GM21723 (cell line): ENCODE data around the gene VWA5B1.
"Not testable (repeated sequence)": the region's sequence is repeated elsewhere in the genome, so short reads cannot be mapped to it uniquely, and the experiment has no call there.

Experiments
- ATAC-seq: cut with Tn5 transposase; IDR thresholded peaks from one replicate; pipeline ENCODE4 v1.9.1; 2021; ENCODE audit warnings: mild to moderate bottlenecking, moderate library complexity; ENCODE audit not compliant: unreplicated experiment

Gene VWA5B1

DNA sequence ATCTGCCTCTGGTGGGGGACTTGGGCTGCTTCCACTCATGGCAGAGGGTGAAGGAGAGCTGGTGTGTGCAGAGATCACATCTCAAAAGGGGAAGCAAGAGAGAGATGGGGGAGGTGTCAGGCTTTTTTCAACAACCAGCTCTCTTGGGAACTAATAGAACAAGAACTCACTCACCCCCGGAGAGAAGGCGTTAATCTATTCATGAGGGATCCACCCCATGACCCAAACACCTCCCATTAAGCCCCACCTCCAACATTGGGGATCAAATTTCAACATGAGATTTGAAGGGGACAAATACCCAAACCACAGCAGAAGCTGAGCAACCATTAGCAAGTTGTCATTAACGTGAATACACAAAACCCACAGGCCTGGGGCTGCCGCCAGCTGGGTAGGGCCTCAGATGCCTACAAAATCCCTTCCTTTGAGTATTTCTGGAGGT lies 12.0 kb upstream of the VWA5B1 start:
- ATAC-seq: no peak

DNA sequence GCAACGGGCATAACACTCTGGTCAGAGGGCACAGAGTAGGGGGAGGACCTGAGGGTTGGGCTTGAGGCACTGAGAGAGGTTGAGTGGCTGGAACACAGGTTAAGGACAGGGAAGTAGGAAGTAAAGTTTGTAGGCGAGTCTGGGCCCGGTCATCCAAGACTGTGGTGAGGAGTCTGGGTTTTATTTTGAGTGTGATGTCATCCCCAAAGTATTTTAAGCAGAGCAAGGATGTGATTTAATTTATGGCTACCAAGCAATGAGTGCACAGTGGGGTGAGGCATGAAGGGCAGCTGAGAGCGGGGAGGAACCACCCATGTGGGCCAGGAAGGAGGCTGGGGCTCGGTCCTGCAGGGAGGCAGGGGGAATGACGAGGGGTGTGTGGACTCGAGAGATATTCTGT lies 11.2 kb upstream of the VWA5B1 start:
- no peak for ATAC-seq

DNA sequence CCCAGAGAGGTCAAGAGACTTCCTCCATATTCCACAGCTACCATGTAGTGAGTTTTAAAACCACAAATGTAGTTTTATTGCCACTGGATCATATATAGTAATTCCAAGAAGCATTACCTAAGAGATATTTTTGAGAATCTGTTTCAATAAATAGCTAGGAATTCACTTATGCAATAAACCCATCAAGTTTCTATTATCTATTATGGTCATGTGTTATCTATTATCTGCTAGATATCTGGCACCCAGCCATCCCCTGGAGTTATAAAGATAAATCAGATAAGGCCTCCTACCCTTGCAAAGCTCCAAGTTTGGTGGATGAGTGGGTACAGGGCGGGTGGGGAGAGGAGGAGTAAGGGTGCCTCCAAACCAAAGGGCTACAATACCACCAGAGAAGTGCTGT lies 10.3 kb upstream of the VWA5B1 start:
- no peak for ATAC-seq

DNA sequence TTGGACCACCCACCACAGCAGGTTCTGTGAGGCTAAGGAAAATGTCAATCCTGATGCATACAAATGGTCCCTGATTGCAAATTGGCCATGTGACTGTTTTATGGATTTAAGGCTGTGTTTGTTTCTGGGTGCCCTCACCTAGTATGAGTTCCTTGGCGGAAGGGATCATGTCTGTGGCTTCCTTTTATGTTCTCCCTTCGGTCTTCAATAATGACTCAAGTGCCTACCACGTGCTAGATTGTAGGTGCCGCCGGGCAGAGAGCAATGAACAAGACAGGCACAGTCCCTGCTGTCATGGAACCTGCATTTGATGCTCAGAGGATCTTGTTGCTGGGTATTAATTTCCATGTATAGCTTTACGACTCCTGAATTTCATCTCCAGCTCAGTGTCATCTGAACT lies 9.8 kb upstream of the VWA5B1 start:
- no peak for ATAC-seq

DNA sequence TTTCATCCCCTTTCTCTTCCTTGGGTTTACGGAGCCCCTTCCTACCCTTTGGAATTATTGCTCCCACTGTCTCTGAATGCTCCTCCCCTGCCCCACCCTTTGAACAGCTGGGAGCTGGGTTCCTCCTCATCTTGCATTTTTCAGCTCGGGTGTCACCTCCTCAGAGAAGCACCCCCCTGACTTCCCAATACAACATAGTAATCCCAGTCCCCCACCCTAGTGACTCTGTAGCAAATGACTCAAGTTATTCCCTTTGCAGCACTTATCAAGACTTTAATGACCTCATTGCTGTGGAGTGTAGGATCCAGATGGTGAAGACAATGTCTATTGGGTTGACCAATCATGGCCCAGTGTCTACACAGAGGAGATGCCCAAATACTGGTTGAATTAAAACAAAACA lies 8.9 kb upstream of the VWA5B1 start:
- ATAC-seq: no peak

DNA sequence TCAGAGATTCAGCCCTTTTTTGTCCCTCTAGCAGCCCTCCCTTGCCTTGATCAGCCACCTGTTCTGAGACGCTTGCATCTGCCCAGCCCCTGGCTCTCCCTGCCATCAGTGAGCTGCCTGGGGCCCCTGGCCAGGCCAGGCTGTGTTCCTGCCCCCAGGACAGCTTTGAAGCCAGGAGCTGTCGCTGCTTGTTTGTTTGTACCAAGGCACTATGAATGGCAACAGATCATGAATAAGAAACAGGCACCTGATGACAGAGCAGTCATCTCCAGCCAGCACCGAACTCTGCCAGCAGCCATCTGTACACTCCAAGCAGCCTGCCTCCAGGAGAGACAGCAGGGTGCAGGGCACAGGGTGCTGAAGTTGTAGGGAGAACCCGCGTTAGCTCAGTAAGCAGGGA lies 8.1 kb upstream of the VWA5B1 start:
- ATAC-seq: no peak

DNA sequence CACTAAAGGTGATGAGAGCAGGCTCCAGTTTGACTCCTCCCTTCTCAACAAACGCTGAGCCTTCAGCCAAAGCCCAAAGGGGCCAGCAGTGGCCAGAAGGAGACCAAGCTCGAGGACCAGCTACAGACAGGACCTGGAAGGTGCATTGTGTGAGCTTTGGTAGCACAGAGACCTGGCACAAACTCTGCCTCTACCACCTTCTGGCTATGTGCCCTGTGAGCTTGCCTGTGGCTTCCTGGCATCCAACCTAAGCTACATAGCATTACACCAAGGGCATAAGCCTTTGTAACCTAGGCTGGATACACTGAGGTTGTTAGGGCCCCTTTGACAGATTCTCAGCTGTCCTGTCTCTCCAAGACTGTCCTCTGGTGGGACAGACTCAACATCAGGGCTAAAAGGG lies 6.6 kb upstream of the VWA5B1 start:
- no peak for ATAC-seq

DNA sequence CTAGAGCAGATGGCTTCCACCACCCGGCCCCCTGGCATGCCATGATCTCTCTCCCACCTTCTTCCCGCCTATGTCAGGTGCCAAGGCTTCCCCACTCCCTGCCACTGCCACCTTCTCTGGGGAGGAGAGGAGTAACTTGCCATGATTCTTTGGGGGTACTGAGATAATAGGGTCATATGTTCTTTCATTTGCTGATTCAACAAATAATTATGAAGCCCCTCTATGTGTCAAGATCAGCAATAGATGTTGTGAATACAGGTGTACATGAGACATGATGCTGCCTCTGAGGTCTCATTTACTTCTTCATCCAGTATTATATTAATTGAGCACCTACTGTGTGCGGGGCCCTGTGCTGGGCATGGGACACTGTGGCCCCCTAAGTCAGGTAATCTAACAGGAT lies 6.0 kb upstream of the VWA5B1 start:
- ATAC-seq: no peak

DNA sequence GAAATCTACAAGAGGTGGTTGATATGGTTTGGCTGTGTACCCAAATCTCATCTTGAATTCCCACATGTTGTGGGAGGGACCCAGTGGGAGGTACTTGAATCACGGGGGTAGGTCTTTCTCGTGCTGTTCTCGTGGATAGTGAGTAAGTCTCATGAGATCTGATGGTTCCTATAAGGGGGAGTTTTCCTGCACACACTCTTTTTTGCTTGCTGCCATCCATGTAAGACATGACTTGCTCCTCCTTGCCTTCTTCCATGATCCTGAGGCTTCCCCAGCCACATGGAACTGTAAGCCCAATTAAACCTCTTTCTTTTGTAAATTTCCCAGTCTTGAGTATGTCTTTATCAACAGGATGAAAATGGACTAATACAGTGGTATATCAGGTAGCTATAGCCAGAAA lies 5.2 kb upstream of the VWA5B1 start:
- no peak for ATAC-seq

DNA sequence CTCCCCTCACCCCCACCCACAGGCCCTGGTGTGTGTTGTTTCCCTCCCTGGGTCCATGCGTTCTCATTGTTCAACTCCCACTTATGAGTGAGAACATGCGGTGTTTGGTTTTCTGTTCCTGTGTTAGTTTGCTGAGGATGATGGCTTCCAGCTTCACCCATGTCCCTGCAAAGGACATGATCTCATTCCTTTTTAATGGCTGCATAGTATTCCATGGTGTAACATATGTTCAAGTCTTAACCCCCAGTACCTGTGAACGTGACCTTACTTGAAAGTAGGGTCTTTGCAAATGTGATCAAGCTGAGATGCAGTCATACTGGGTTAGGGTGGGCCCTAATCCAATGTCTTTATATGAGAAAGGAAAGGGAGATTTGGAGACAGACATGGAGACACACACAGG lies 3.0 kb upstream of the VWA5B1 start:
- not testable (repeated sequence) for ATAC-seq

DNA sequence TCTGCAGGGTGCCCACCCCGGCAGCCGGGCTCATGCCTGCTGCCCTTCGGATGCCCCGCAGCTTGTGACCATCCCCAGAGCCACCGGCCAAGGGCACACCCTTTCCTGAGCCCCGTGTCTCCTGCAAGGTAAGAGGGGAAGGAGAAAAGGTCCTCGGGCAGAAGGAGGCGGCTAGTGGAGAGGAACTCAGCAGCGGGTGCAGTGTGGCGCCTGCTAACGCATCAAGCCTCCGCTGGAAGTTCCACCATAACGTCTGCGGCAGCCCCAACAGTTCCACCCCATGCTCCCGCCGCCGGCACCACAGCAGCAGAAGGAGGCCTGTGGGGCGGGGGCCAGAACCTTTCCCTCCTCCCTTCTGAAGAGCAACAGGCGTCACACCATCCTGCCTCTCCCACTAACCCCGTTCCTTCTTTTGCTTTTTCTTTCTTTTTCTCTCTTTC lies 990 bp downstream of the VWA5B1 start:
- ATAC-seq: no peak

DNA sequence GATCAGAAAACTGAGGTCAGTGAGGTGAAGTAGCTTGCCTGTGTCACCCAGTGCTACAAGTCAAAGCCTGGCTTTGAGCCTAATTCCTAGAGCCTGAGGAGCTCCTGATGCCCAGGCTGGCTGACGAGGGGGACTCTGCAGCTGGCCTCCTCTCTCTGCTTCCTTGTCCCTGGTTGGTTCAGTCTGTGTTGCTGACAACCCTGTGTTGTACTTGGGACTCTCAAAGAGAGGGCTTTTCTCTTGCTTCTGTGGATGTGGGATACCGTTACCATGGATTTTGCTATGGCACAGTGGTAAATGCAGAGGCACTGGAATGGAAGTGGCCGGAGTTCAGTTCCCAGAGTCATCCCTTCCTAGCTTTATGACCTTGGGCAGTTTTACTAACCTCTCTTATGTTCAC lies 8.0 kb downstream of the VWA5B1 start:
- ATAC-seq: no peak

DNA sequence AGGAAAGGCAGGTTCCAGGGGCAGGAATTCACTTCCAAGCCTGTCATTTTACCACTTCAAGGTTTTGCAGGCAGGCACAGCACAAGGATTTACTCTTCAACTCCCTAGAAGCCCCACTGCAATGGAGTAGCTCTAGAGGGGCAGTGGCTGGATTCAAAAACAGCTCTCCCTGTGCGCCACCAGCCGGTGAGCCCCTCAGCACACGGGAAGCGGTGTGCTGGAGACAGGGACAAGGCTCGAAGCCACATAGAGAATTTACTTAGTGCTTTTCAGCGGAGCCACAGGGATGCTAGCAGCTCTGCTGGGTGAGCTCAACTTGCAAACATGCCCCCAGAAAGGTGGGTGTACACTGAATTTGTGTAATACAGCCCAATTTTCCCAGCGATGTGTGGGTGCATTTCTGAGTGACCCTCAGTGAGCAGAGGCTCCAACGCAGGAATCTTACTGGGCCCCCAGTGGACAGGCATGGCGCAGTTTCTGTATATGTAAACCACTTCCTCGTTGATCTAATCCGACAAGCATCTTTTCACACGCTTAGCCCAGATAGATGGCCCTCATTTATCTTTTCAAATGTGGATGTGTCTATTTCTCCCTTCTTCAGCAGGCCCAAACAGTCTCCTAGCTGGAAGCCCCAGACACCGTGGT lies 10.9 kb downstream of the VWA5B1 start:
- ATAC-seq: no peak

DNA sequence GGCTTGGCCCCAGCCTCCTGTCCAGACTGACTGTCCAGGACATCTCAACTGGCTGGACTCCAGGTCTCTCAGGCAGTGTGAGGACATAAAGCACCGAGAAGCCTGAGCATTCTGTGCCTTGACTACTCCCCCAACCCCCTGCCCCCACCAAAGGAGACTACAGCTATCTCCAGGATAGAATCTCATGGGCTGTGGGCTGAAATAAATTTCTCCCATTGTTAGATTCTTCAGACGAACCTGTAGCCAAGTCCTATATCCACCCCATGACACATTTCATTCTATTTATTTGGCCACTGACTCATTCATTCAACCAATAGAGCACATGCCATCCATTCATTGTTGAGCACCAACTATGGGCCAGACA lies 11.4 kb downstream of the VWA5B1 start:
- ATAC-seq: no peak

DNA sequence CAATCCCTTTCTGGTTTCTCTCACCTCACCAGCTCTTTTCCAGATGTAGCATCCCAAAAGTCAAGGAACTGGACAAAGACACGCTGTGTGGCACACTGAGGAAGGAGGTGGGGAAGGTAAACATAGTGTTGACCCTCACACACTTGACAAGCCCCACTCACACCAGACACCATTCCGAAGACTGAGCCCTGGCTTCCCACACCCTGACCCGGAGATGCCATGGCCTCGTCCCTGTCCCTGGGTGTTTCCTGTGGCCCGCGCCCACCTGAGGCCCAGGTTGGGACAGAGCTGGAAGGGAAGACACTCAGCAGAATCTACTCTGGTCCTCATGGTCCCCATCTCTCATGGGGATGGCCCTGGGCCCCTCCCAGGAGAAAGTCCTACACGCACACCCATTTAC lies 16.4 kb downstream of the VWA5B1 start:
- no peak for ATAC-seq

DNA sequence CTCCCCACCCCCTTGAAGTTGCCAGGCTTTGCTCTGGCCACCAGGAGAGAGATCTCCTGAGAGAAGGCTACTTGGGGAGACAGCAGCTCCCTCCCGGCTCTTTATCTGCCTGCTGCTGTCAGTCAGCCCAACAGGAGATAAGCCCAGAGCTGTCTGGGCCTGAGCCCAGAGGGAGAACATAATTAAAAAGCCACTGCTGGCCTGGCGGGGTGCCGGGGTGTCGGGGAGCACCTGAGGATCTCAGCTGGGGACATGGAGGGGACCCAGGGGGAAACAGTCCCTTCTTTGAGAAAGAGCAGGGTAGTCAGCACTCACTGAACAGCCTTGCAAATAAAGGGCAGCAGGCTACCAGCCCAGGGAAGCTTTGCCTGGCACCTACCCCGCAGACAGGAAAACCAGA lies 17.9 kb downstream of the VWA5B1 start:
- no peak for ATAC-seq

DNA sequence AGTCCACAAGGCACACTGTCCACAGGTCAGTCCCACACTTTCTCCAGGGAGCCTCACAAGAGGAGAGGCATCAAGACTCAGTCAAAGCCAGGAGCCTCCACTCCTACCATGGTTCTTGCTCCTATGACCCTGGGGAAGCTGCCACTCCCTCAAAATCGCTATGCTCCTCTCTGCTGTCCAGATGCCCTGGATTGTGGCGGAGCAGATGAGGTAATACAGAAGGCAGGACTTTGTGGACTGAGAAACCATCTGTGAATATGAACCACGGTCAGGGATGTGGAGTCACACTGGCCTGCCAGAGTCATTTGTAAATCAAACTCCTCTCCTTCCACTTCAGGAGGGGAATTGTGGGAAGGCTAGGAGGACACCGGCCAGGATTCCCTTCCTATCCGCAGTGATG lies 20.6 kb downstream of the VWA5B1 start:
- no peak for ATAC-seq

DNA sequence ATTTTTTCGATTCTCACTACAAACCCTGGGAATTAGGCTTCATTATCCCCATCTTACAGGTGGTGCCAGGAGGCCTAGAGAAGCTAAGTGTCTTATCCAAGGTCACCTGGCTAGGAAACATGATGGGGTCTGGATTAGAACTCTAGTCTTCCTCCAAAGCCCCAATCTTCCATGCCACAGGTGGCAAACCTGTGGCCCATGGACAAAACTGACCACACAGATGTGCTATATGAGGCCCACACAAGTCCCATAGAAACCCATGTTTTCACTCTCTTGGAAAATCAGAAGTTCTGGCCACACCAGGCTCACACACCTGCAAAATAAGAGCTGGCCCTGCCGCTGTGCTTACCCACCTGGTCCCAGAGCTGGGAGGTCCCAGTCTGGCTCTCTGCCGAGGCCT lies 21.6 kb downstream of the VWA5B1 start:
- no peak for ATAC-seq

DNA sequence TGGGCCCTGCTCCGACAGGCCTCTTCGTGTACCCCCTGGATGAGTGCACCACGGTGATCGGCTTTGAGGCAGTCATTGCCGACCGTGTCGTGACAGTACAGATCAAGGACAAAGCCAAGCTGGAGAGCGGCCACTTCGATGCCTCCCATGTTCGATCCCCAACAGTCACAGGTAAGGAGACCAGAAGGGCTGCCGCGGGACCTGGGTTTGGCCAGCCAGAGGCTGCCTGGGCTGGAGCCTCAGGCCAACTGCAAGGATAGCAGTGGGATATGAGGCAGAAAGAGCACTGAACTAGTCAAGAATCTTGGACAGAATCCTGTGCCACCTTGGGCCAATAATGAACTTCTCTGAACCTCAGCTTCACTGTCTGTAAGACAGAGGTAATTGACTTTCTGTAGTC lies 22.1 kb downstream of the VWA5B1 start:
- no peak for ATAC-seq

DNA sequence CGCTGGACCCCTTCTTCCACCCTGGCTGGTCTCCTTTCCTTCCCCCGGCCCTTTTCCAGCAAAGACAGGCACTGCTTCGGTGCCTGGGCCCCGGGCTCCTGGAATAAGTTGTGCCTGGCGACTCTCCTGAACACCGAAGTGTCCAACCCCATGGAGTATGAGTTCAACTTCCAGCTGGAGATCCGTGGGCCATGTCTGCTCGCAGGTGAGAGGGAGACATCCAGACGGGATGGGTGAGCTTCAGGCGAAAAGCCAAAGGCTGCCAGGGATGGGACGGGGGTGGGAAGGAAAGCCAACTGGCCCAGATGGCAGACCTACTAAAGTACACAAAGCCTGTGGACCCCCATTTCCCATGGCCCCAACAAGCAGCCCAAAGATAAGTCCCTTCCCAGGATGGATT lies 26.8 kb downstream of the VWA5B1 start:
- ATAC-seq: no peak

DNA sequence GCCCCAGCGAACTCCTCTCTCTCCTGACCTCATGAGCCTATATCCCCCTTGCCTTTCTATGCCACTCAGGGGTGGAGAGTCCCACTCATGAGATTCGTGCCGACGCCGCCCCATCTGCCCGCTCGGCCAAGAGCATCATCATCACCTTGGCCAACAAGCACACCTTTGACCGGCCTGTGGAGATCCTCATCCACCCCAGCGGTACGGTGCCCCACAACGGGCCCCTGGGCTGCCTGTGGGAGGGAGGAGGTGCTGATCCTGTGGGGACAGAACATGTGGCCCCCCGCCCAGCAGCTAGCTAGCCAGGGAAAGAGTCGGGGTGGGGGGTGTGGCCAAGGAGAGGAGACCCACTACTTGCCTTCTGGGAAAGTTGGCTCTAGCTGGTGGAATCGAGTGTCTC lies 27.8 kb downstream of the VWA5B1 start:
- no peak for ATAC-seq

DNA sequence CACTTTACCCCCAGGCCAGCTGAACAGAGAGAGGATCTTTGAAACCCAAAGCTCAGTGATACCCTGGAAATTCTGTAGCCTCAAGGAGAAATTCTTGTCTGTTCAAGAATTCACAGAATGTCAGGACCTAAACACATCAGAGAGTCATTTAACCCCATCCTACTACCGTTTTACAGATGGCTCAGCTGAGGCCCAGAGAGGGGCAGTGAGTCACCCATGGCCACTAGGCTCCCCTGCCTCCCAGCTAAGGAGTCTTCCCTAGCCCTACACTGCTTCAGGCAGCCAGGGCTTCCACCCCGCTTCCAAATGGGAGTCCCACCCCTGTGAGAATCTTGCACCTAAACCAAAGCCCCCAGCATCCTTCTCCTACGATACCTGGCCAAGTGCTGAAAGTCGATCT lies 28.3 kb downstream of the VWA5B1 start:
- no peak for ATAC-seq

DNA sequence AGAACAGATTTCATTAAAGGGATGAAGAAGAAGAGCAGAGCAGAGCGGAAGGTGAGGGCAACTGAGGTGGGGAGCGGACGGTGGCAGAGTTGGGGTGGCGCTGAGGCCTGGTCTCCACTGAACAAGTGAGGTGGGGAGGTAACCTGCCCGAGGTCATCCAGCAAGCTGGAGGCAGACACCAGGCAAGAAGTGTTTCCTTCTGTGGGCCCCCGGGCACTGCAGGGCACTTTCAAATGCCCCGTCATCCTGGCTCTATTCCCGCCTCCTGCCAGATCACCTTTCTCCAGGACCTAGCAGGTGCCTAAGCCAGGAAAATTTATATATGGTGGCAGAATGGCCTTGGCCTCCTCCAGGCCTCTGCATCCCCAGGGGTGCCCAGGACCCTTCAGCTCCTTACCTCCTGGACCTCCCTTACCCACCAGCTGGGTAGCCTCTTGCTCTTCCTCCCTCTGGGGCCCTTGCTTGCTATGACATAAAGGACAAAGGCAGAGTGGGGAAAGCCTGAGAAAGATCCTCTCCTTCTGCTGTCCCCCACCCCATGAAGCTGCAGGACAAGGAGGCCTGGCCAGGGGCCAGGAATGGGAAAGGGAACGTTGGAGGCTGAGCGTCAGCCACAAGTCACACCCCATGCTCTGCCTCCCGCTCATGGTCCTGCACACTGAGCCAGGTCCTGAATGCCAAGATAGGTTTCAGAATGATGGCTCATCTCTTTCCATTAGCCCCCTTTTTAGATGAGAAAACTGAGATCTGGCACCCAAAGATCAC lies 29.0 kb downstream of the VWA5B1 start:
- ATAC-seq: no peak
